Suppressor macrophage treated with lipopolysaccharide for 1 hour (primary cell): ENCODE results near the gene GPR84.

Experiments used
- DNase-seq, 3 donors: peaks; one replicate each; pipeline ENCODE4 v3.0.0-alpha.2; 2020 to 2022

Gene GPR84

DNA sequence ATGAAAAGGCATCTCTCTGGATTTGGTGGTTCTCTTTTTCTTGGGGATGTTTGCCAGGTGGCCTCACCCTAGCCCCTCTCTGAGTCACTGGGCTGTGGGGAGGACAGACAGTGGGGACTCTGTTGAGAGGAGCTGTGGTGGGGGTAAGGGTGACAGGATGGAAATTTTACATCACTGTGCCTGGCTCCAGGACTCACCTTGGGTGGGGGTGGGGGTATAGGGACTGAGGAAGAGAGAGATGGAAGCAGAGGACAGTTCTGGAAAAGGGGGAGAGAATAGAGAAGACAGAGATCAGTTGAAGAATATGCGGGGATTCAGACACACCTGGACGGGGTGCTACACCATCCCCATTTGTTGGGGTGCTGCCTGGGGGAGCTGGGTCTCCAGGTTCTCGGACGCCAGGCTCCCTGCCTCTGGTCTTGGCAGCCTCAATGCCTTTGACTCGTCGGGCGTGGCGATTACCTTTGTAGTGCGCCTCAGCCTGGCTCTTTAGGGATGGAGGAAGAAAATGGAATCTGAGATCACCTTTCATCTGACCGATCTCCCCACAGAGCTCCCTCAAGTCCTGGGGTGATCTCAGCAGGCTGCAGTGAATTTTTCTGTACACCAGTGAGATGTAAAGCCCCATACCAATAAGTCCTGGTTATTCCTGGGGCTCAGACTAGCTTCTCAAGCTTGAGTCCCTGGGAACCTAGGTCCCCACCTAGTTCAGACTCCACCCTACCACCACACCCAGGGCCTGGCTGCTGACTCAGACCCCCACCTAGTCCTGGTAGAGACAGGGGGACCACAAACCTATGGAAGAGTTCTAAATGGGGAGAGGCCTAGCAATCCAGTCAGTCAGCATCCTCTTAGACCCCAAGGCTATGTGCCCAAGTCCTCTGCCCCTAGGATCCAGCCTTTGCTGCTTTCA, 9.6 kb upstream of the GPR84 start:
- no peak for DNase-seq

DNA sequence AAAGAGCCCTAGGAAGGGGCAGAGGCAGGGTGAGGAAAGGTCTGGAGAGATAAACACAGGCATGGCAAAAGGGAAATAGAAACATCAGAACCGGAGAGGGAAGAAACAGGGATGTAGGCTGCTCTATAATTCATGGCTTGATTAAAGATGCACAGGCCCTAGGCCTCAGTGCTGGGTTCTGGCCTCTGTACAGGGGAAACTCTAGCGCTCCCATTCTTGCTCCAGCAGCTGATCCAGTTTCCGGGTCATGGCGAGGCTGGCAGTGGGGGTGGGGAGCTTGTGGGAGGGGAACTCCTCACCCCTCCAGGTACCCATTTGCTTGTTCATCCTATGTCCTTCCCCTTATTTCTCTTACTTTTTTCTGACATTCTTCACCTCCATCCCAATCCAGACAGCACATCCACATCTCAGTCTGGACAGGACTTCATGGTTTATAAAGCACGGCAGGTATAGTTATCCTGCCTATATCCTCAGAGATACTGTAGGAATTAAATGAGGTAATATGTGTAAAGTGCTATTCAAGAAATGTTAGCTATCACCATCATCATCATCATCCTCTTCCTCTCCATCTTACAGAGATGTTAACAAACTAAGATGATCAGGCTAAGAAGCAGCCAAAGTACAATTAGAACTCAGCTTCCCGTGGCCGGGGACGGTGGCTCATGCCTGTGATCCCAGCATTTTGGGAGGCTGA, 8.0 kb upstream of the GPR84 start:
- no peak for DNase-seq

DNA sequence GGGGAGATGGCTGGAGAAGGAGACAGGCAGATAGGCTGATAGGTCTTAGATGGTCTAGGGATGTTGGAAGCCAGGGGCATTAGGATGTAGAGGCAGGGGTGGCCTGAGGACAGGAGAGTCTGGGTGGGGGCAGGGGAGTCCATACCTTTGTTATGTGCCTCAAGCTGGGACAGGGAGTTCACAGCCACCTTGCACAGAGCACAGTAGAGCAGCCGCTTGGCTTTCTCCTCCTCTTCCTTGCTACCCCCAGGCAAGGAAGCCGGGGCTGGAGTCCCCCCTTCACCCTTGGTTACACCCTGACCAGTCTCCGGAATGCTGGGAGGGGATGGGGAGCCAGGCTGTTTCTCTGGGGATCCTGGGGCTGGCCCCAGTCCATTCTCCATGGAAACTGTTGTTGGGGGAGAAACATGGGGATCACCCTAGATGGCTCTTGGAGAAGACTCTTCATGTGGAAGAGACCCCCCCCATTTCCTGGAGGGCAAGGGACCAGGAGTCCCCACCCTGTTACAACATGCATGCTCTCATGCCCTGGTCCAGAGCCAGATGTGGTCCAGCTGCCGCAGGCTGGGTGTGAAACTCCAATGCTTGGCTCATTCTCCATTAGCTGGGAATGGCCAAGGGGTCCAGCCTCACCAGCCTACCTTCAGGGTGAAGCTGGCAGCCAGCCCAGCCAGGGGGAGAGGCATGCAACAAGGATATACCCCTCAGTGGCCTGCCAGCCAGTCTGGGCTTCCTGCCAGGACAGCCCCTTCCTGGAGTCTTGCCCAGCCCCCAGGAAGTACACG, 7.2 kb upstream of the GPR84 start:
- no peak for DNase-seq

DNA sequence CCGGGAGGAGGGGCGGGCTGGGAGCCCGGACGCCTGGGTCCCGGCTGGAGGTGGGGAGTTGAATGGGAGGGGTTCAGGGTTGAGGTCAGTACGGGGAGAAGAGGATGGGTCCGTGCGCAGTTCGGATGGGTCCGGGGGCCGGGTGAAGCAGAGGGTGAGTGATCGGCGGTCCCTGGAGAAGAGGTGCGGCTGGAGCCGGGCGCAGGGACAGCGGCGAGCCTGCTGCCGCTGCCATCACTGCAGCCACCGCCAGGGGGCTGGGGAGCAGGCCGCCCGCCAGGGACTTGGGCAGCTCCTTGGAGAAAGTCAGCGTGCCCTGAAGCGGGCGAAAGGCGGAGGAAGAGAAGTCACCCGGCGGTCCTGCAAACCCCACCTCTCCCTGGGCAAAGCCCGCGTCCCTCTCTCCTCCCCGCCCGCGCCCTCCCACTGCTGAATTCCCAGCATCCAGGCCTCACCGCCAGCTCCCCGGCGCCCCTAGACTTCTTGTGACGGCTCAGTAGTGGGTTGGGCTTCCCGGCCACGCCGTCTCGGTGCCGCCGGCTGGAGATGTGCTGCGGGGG, 6.0 kb upstream of the GPR84 start:
- peak in 2 of 3 donors; percentile 68 to 70 for DNase-seq

DNA sequence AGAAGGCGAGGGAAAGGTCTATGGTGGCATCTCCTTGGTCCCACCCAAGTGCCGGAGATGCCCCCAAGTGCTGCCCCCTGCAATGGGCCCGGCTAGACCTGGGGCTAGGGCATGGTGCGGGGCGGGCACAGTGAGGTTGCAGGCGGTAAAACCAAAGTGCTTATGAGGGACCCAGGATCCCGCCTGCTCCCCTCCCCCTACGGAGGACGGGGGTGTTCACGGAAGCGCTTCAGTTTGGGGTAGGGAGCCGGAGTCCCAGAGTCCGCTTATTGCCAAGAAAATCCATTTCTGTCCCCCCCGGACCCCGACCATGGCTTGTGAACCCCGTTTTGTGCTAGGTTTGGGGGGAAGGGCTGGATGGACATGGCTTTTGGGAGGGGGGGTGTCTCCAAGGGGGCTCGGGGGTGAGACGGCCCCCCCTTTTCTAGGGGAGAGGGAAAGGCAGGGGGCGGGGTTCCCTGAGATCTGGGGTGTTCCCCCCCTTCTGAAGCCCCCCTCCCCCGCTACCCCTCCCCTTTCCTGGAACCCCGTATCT, 5.4 kb upstream of the GPR84 start:
- DNase-seq: no peak

DNA sequence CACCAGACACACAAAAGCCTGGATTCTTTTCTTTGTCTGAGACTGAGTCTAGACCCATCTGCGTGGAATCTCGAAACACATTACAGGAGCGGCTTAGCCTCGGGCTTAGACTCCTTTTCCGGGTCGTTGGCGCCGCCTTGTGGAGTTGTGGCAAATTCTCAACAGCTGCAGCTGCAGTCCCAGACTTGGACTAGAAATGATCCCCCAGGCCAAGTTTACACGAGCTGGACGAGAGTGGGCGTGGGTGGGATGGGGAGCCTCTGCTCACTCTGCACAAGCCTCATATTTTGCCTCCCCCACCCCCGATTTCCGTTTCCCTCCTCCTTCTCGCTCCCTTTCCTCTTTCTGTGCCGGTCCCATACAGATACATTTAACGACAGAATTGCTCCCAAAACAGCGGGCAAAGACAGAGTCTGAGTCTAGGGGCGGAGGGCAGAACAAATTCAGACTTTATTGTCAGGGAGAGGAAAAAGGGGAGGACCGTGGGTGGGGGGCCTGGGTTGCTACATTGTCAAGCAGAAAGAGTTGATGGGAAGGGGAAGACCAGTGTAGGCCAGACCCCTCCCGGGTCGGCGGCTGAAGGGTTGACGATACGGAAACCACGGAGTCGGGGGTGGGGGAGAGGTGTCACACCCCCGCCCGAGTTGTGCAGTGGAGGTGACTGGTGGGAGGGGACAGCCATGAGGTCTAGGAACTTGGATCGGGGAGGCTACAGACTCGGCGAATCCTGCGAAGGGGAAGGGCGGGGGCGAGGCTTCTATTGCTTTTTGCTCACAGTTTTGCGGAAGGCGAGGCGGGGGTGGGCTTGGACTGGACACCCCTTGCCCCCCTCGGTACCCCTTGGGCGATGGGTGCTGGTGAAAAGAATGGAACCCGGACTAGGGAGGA, 4.7 kb upstream of the GPR84 start:
- DNase-seq: peak; percentile 94 to 96 (median 95)

DNA sequence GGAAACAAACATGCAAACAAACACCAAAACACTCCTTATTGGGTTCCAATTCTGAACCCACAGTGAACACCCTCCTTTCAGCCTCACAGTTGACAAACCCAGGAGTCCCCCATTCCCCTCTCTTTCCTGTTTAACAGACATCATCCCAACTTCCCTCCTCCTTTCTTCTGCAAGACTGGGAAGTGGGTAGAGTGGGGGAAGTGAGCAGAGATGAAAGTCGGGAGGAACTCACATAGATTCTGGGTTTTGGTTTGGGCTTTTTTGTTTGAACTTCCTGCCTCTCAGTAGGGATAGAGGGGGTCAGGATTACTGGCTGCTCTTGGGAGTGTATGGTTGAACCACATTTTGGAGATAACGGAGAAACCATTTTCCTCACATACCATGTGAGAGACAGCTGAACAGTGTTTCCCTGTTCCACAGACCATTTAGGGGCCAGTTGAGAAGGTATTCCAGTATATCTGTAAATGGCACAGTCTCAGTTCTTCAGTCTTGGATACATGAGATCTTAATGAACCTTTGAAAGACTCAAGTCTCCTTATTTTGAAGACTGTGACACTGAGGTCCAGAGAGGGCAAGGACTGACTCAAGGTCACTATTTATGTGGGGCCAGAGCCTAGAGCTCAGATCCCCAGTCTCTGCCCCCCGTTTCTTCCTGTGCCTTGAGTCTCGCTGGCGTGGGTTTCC, 3.9 kb upstream of the GPR84 start:
- DNase-seq: peak; percentile 43 to 57 (median 56)

DNA sequence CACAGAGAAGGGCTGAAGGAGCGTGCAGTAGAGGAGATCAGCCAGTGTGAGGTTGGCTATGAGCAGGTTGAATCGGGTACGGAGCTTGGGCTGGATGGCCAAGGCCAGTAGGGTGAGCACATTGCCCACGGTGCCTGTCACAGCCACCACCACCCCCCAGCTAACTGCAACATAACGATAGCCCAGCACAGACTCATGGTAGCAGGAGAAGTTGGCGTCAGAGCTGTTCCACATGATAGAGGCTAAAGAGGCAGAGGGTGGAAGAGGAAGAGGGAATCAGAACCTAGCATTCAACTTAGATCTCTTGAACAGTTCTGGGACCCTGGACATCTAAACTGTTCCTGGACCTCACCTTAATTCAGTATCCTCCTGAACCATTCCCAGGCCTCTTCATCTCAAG, 668 bp downstream of the GPR84 start:
- peak; percentile 66 to 73 (median 67) for DNase-seq

DNA sequence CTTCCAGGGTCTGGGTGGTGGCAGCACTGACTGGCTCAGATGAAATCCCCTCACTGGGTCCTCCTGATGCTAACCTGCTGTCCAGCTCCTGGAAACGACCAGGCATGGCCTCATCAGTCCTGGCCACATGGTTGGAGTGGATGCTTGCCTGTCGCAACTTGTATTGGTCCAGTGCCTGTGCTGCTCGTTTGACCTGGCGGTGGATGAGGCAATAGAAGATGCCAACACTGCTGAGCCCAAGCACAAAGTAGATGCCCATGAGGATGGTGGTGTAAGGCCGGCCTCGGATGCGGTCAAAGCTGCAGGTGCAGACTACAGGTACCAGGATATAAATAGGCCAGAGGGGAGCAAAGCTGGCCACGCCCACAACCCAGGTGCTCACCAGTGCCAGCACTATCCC, 1.2 kb downstream of the GPR84 start:
- no peak for DNase-seq

DNA sequence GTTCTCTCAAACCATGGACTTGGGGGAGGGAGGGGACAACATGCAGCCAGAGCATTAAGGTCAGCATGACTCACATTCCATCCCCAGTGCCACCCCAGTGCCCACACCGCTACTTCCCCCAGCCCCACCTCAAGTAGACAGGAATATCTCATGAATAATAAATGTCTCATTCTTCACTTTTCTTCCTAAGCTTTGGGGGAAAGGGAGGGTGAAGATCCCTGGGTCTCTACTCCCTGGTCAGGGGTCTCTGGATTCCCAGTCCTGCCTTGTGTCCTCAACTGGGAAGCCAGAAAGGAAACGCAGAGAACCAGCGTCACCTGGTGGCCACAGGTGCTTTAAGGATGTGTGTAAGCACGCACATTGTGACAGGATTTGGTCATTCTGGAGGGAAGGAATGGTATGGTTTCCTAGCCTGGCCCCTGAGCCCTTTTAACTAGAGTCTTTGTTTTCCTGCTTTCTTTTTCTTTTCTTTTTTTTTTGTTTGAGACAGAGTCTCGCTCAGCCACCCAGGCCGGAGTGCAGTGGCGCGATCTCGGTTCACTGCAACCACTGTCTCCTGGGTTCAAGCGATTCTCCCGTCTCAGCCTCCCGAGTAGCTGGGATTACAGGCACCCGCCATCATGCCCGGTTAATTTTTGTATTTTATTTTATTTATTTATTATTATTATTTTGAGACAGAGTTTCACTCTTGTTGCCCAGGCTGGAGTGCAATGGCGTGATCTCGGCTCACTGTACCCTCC, 3.4 kb downstream of the GPR84 start:
- DNase-seq: peak; percentile 72 to 74 (median 74)

DNA sequence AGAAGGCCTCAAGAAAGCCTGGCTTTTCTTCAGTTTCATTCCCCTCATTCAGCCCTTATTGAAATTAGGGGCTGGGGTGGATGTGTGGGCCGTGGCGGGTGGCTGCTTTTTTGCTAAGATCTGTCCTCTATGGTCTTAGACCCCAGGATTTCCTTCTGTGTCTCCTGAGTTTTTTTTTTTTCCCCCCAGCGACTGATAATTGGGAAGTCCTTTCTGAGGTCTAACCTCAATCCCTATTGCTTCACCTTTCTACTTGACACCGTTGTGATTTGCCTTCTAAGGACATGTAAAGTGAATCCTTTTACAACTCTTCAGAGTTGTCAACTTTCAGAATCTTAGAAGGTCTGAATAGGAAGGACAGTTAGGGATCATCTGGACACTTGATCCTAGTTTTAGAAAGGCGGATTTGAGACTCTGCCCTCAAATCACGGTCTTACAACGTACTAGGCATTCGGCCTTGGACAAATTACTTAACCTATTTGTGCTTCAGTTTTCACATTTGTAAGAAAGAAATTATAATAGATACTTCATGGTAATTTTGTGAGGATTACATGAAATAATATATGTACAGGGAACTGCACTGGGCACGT, 4.4 kb downstream of the GPR84 start:
- no peak for DNase-seq

DNA sequence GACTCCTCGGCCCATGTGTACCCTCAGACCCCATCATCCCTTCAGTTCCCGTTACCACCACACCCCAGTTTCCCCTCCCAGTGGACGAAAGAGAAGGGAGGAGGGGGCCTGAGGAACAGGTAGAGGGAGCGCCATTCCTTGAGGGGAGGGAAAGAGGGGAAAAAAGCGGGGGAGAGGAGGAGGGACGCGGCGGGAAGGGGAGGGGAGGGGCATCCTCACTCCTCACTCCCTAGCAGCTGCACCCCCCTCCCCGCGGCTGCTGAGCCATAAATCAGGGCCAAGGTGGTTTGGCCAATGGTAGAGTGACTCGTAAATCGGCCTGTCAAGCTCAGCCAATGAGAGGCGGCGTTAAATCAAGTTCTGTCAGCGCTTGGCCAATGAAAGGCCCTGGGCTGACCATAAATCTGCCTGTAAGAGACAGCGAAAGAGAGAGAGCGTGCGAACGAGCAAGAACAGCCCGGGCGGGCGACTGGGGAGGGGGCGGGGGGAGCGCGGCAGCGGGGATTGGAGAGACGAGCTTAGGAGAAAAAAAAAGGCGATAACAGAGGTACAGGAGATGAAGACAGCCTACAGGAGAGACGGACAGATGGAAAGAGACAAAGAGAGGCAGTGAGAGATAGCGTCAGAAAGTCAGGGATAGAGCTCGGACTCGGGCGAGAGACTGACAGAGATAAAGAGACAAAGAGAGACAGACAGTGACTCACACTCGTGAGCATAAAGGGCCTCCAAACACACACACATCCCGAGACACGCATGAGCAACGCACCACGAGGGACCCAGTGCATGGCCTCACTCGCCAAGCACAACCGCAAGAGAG, 5.1 kb downstream of the GPR84 start:
- peak; percentile 95 to 98 (median 97) for DNase-seq

DNA sequence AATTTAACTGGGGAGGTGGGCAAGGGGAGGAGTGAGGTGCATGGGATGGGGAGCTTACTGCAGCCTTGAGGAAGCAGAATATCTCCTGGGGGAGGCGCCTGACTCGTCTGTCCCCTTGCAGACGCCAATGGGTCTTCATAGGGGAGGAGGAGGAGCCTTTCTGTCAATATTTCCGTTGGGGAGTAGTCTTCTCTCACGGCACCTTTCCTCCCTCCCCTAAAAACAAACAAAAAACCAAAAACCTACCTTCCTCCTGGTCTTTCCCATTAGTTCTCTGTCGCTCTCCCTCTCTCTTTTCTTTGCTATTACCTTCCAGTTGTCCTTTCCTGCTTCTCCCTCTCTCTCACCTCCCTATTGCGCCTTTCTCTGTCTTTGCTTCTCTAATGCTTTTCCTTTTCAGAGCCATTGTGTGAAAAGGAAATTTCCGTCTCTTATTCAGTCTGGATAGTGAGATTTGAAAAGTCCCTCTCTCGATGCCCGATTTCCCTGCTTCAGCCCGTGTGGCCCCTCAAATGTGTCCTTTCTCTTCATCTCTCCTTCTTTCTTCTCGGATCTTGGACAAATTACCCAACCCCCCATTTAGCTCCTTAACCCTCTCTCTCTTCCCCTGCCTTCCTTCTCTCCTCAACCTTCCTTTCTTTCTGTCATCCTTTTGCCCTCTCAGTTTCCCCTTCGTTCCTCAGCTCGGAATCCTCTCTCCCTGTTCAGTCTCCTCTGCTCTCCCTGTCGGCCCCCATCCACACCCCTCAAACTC, 5.9 kb downstream of the GPR84 start:
- no peak for DNase-seq

DNA sequence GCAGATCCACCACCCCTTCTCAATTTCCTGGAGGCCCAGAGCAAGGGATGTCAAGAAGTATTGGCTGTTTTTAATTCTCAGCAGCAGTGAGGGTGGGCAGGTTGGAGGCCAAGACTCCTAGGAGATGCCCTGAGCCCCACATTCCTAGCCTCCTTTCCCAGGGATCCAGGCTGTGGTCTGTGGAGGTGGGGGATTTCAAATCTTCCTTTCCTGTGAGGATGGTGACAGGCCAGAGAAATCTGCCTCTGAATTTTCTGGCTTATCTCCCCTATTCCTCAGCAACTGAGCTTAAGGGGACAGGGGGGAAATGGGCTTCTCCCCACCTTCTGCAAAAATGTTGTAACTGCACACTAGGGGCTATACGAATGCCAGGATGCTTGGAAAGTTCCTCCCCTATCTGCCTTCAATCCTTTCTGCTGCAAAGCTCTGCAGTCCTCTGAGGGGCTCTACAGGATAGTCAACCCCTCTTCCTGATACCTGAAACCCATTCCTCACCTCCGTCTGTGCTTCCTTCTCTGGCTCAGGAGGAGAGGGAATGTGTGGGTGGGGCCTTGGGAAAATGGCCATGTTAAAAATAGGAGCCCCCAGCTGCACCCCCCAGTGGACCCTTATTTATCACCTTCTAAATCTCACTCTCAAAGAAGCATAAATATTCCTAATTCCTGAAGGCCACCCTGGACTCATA, 6.6 kb downstream of the GPR84 start:
- no peak for DNase-seq

DNA sequence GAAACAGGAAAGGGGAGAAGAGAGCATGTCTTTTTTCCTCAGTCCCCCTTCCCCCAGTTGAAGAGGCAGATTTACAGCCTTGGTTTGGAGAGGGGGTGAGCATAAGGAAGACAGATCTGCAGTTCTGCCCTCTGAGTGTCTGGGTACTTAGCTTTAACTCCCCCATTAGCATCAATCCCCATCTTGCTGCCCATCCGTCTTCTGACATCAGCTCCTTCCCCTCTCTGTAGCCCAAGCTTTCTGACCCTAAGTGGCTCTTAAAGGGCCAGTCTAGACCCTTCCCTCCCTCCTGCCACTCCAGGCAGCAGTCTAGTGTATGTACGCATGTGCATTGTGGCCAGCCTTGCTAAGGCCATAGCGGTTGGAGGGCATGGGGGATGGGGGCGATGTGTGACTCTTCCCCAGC, 7.3 kb downstream of the GPR84 start:
- no peak for DNase-seq

DNA sequence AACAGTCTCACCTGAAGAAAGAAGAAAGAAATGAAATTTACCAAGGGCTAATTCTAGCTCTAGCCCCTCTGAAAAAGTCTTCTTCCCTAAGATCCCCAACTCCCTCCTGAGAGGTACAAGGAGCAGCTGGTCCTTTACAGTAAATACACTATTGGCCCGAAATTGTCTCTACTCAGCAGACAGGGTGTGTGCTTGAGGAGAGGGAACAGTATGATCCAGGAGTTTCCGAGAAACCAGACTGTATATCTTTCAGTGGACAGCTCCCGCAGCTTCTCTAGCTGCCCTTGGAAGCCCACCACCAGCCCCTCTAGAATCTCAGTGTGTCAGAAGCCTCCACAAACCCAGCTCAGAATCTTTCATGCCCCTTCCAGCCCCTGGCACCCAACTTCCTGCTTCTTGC, 8.1 kb downstream of the GPR84 start:
- no peak for DNase-seq

DNA sequence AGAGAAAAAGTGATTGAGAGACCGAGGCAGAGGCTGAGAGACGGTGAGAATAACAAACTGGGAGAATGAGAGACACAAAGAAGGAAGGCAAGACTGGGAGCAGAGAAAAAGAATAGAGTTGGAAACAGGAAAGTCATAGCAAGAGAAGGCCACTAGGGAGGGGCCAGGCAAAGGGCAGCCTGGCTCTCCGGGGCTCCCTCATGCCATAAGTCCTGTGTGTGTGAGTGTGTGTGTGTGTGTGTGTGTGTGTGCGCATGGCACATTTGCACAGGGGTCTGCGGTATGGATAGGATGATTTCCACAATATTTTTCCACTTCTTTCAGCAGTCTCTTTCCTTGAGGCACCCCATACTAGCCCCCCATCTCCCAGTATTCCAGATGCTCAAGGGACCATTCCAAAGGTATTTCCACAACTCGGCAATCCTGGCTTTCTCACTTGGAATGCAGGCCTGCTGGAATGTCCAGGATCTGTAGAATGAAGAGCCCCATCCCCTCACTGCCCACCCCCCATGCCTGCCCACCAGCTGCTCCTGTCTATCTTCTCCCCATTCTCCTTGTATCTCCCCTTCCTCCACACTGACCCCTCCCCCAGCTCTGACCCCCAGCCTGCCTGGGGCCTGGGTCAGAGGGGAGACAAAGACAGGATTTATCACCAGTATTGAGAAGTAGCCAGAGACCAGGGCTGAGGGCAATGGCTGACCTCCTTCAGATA, 9.0 kb downstream of the GPR84 start:
- no peak for DNase-seq
